Peyer's patch (tissue), 4 donors: ENCODE measurements around the gene PCED1B.

Experiments used
- POLR2A ChIP-seq, 2 donors: fragments of 450-650 bp; IDR thresholded peaks; one replicate each; pipeline ENCODE4 v1.5.1; 2017; ENCODE audit warnings: antibody characterized with exemption in 2 of 2, mild to moderate bottlenecking in 2 of 2, moderate library complexity in 2 of 2
- TF ChIP-seq, protein P1 (sequence below), 6 experiments: fragments of 450-650 bp in 4 of 6; fragments of 200-600 bp in 2 of 6; sonication (generic) in 1 of 6; IDR thresholded peaks; one replicate each; pipeline ENCODE4 v1.5.1; 2017 to 2019; ENCODE audit warnings: antibody characterized with exemption in 6 of 6, mild to moderate bottlenecking in 3 of 6, moderate library complexity in 1 of 6

- TF ChIP-seq, protein P1, sequence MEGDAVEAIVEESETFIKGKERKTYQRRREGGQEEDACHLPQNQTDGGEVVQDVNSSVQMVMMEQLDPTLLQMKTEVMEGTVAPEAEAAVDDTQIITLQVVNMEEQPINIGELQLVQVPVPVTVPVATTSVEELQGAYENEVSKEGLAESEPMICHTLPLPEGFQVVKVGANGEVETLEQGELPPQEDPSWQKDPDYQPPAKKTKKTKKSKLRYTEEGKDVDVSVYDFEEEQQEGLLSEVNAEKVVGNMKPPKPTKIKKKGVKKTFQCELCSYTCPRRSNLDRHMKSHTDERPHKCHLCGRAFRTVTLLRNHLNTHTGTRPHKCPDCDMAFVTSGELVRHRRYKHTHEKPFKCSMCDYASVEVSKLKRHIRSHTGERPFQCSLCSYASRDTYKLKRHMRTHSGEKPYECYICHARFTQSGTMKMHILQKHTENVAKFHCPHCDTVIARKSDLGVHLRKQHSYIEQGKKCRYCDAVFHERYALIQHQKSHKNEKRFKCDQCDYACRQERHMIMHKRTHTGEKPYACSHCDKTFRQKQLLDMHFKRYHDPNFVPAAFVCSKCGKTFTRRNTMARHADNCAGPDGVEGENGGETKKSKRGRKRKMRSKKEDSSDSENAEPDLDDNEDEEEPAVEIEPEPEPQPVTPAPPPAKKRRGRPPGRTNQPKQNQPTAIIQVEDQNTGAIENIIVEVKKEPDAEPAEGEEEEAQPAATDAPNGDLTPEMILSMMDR (IDR thresholded peaks at IDR 0.05) = no peak
- TF ChIP-seq POLR2A (IDR thresholded peaks at IDR 0.05) = no peak
Observed at GRCh38 chr12:47067771-47068431, 11.5 kb upstream of the PCED1B start.
